PFSK-1 (cell line): ENCODE results near the gene HIVEP1.

Experiments
- POLR2AphosphoS5 ChIP-seq: IDR thresholded peaks from 2 replicates; pipeline ENCODE4 v1.6.1; 2012; ENCODE audit warnings: low read depth, mild to moderate bottlenecking, control low read depth, low read length, moderate library complexity
- SIN3A ChIP-seq: IDR thresholded peaks from 2 replicates; pipeline ENCODE4 v1.6.1; 2012; ENCODE audit warnings: mild to moderate bottlenecking, low read length, moderate library complexity, borderline replicate concordance; ENCODE audit not compliant: insufficient read depth
- TAF1 ChIP-seq: IDR thresholded peaks from 2 replicates; pipeline ENCODE4 v1.6.1; 2012; ENCODE audit warnings: low read length, control low read depth, borderline replicate concordance; ENCODE audit not compliant: insufficient read depth
- TF ChIP-seq, protein P1 (sequence below), 2 experiments: IDR thresholded peaks; 2 replicates each; pipeline versions ENCODE4 v1.6.1 to v1.8.0; 2011 to 2012; ENCODE audit warnings: low read depth in 2 of 2, low read length in 2 of 2, control low read depth in 1 of 2, inconsistent platforms in 1 of 2, mild to moderate bottlenecking in 1 of 2, moderate library complexity in 1 of 2; ENCODE audit not compliant: insufficient read depth in 1 of 2

DNA sequence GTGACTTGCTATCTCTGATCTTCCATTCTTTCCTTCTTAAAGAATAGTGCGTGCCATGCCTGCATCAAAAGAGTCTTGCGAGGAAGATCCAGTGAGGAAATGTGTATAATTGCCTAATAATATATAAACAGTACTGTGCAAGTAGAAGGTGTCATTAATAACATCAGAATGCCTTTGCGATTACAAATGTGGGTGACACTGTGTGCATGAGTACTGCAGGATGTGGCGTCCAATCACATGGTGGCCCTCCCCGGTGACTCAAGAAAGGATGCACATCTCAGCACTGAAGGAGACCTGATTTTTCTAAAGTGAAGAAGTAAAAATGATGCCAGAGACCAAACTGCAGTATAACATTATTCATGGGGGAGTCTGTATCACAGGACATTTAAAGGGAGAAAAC, 170.6 kb downstream of the HIVEP1 start:
- TF ChIP-seq POLR2AphosphoS5 (no peak), TAF1 (no peak), SIN3A (no peak)
- TF ChIP-seq, protein P1, sequence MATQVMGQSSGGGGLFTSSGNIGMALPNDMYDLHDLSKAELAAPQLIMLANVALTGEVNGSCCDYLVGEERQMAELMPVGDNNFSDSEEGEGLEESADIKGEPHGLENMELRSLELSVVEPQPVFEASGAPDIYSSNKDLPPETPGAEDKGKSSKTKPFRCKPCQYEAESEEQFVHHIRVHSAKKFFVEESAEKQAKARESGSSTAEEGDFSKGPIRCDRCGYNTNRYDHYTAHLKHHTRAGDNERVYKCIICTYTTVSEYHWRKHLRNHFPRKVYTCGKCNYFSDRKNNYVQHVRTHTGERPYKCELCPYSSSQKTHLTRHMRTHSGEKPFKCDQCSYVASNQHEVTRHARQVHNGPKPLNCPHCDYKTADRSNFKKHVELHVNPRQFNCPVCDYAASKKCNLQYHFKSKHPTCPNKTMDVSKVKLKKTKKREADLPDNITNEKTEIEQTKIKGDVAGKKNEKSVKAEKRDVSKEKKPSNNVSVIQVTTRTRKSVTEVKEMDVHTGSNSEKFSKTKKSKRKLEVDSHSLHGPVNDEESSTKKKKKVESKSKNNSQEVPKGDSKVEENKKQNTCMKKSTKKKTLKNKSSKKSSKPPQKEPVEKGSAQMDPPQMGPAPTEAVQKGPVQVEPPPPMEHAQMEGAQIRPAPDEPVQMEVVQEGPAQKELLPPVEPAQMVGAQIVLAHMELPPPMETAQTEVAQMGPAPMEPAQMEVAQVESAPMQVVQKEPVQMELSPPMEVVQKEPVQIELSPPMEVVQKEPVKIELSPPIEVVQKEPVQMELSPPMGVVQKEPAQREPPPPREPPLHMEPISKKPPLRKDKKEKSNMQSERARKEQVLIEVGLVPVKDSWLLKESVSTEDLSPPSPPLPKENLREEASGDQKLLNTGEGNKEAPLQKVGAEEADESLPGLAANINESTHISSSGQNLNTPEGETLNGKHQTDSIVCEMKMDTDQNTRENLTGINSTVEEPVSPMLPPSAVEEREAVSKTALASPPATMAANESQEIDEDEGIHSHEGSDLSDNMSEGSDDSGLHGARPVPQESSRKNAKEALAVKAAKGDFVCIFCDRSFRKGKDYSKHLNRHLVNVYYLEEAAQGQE (IDR thresholded peaks at IDR 0.05; ENCODE audit: insufficient read depth in 1 of 2, low read depth in 2 of 2, low read length in 2 of 2) = no peak
